K562 (cell line): ENCODE results near the gene GAL3ST2. TPM values are rescaled to one million over a fixed set of nuclear protein-coding genes. Genes with fewer than 3 reads are reported as not detected.

Source experiments
- ATAC-seq: fragments of 200-7000 bp; cut with Tn5 transposase; 3 replicates; pipeline ENCODE4 v1.9.1; 2020; ENCODE audit warnings: moderate library complexity
- BruUV-seq: library from RNA; stranded (reverse); fragments of 400-500 nt; replicated peaks from 2 replicates; lab custom pipeline; 2021; lab: Mats Ljungman, UMichigan
- CTCF ChIA-PET: fragments of 300-600 bp; formaldehyde crosslinking; extraction: SDS; loops from one replicate; lab custom pipeline; 2021; ENCODE audit warnings: low intra/inter-chr PET ratio; lab: Yijun Ruan, JAX
- POLR2A ChIA-PET: fragments of 300-600, 350-650 bp; sonication (Branson Sonifier 250); formaldehyde crosslinking; extraction: SDS; loops from one replicate; lab custom pipeline; 2021; ENCODE audit warnings: antibody characterized with exemption, inconsistent platforms; lab: Yijun Ruan, JAX
- DNase-seq, 4 experiments: peaks; one replicate each; pipeline versions ENCODE4 v3.0.0 to v3.0.0-alpha.2; 2011 to 2018; ENCODE audit warnings: low spot score in 3 of 4, mixed read lengths in 3 of 4; ENCODE audit errors: extremely low read depth in 1 of 4
- FAIRE-seq: peaks from 2 replicates; lab custom pipeline; 2011; peaks lifted over from hg19 to GRCh38; lab: Jason Lieb, UNC
- H2AFZ ChIP-seq: 2 replicates; pipeline ENCODE4 v1.6.0; 2011; ENCODE audit warnings: low read depth, low read length, control low read depth, inconsistent platforms
- H3K27ac ChIP-seq: fragments of 200-600 bp; 3 replicates; pipeline ENCODE4 v1.8.0; 2011; ENCODE audit warnings: low read depth, mild to moderate bottlenecking, control low read depth, inconsistent platforms, low read length, moderate library complexity, mixed read lengths; ENCODE audit errors: extremely low read depth
- H3K27me3 ChIP-seq, 2 experiments: fragments of 300-600 bp in 1 of 2; 2 replicates in 1 of 2; 3 replicates in 1 of 2; pipeline versions ENCODE4 v1.6.0 to v1.8.0; 2011; ENCODE audit warnings: inconsistent platforms in 2 of 2, low read length in 2 of 2, mild to moderate bottlenecking in 1 of 2, mixed read lengths in 1 of 2, moderate library complexity in 1 of 2; ENCODE audit not compliant: control insufficient read depth in 2 of 2, insufficient read depth in 2 of 2
- H3K36me3 ChIP-seq: fragments of 300-600 bp; 3 replicates; pipeline ENCODE4 v1.8.0; 2011; ENCODE audit warnings: mild to moderate bottlenecking, low read length, inconsistent platforms; ENCODE audit not compliant: control insufficient read depth, insufficient read depth
- H3K4me1 ChIP-seq, 2 experiments: fragments of 200-600 bp in 1 of 2; replicated peaks in 1 of 2; 2 replicates in 1 of 2; 3 replicates in 1 of 2; pipeline versions ENCODE4 v1.5.1 to v1.8.0; 2011; ENCODE audit warnings: inconsistent platforms in 2 of 2, low read length in 2 of 2, mild to moderate bottlenecking in 1 of 2, mixed read lengths in 1 of 2, moderate library complexity in 1 of 2; ENCODE audit not compliant: control insufficient read depth in 2 of 2, insufficient read depth in 2 of 2
- H3K4me2 ChIP-seq: 2 replicates; pipeline ENCODE4 v1.6.1; 2011; ENCODE audit warnings: low read length, control low read depth, inconsistent platforms, mixed read lengths; ENCODE audit not compliant: insufficient read depth
- H3K4me3 ChIP-seq: fragments of 200-600 bp; sonication (generic), shearing (Covaris generic); 2 replicates; pipeline ENCODE4 v1.5.1; 2016; ENCODE audit warnings: control low read depth, inconsistent platforms
- H3K79me2 ChIP-seq: fragments of 200-600 bp; 3 replicates; pipeline ENCODE4 v1.8.0; 2011; ENCODE audit warnings: low read length, inconsistent platforms; ENCODE audit not compliant: control insufficient read depth, insufficient read depth
- H3K9ac ChIP-seq, 2 experiments: 2 replicates each; pipeline versions ENCODE4 v1.6.0 to v1.6.1; 2011; ENCODE audit warnings: low read depth in 2 of 2, low read length in 2 of 2, control low read depth in 1 of 2, inconsistent platforms in 1 of 2, mild to moderate bottlenecking in 1 of 2, mixed read lengths in 1 of 2; ENCODE audit not compliant: insufficient read depth in 1 of 2
- H3K9me1 ChIP-seq: one replicate; pipeline ENCODE4 v1.6.0; 2011; ENCODE audit warnings: inconsistent platforms, mild to moderate bottlenecking, low read length, moderate library complexity; ENCODE audit not compliant: control insufficient read depth, insufficient read depth
- H3K9me3 ChIP-seq: replicated peaks from 2 replicates; pipeline ENCODE4 v1.5.1; 2011; ENCODE audit warnings: low read depth, low read length, inconsistent platforms; ENCODE audit not compliant: control insufficient read depth, insufficient read depth
- H4K20me1 ChIP-seq: replicated peaks from 2 replicates; pipeline ENCODE4 v1.6.1; 2011; ENCODE audit warnings: low read length, inconsistent platforms, mixed read lengths; ENCODE audit not compliant: control insufficient read depth, insufficient read depth
- HNRNPL ChIP-seq: fragments of 200-400 bp; formaldehyde crosslinking; IDR thresholded peaks from 2 replicates; pipeline ENCODE4 v1.6.1; 2017; ENCODE audit warnings: low read depth, mild to moderate bottlenecking, low read length
- MAFG ChIP-seq: fragments of 450-650 bp; conservative IDR thresholded peaks from 2 replicates; pipeline ENCODE4 v1.6.1; 2016; ENCODE audit warnings: missing genetic modification characterization, missing compliant biosample characterization
- NBN ChIP-seq: fragments of 450-650 bp; IDR thresholded peaks from 2 replicates; pipeline ENCODE4 v1.6.1; 2016; ENCODE audit warnings: low read depth, mild to moderate bottlenecking
- PCBP1 ChIP-seq: fragments of 200-400 bp; formaldehyde crosslinking; IDR thresholded peaks from 2 replicates; pipeline ENCODE4 v1.6.1; 2018; ENCODE audit warnings: mild to moderate bottlenecking, low read depth, low read length; ENCODE audit not compliant: poor library complexity, severe bottlenecking
- RBFOX2 ChIP-seq: fragments of 200-400 bp; formaldehyde crosslinking; IDR thresholded peaks from 2 replicates; pipeline ENCODE4 v1.6.1; 2017; ENCODE audit warnings: low read depth, mild to moderate bottlenecking, low read length, moderate library complexity
- TCF7 ChIP-seq: sonication (generic); IDR thresholded peaks from 2 replicates; pipeline ENCODE4 v1.6.1; 2016; ENCODE audit warnings: antibody characterized with exemption, borderline replicate concordance
- WGBS: fragments of 100-300 bp; shearing (Covaris generic); methylation state at CpG from one replicate; pipeline ENCODE4 v1.1.6; 2016; ENCODE audit warnings: low coverage, mixed read lengths; ENCODE audit not compliant: insufficient coverage; ENCODE audit errors: missing lambda C conversion rate; 5-methylcytosine and 5-hydroxymethylcytosine counted together
- in situ Hi-C: fragments of 300-500 bp; cut with MboI; formaldehyde crosslinking; loops from 4 replicates; pipeline ENCODE4 v1.15.0; 2018; ENCODE audit warnings: inconsistent platforms, mixed read lengths
- intact Hi-C: fragments of 100-400 bp; cut with micrococcal nuclease; formaldehyde crosslinking; loops from 2 replicates; pipeline ENCODE4 v1.14.2; 2022
- polyA plus RNA-seq, 8 experiments: library from polyadenylated mRNA; depleted of rRNA in 4 of 8; stranded (reverse) in 5 of 8; unstranded in 3 of 8; fragments of >200 nt; fragmentation: Nextera tagmentation in 2 of 8; fragmentation: Illumina TruSeq in 1 of 8; extraction: Ambion mirVana in 2 of 8; extraction: Trizol in 1 of 8; gene quantifications; 2 replicates each; pipeline versions ENCODE4 v1.2.1 to v1.2.3, GENCODE V29; 2011 to 2014; ENCODE audit warnings: inconsistent platforms in 1 of 8, missing spikeins in 1 of 8
- total RNA-seq, 7 experiments: library from RNA; depleted of rRNA in 6 of 7; stranded (reverse); fragments of >200 nt in 6 of 7; fragmentation: Illumina TruSeq in 2 of 7; extraction: Trizol in 2 of 7; gene quantifications; 2 replicates each; pipeline versions ENCODE4 v1.2.1 to v1.2.3, GENCODE V29; 2011 to 2021; ENCODE audit warnings: low replicate concordance in 1 of 7
- TF ChIP-seq, protein P1 (sequence below), 2 experiments: fragments of 450-650 bp; formaldehyde crosslinking in 1 of 2; IDR thresholded peaks; 2 replicates each; pipeline versions ENCODE4 v1.4.0 to v1.6.1; 2014 to 2020; ENCODE audit warnings: mild to moderate bottlenecking in 2 of 2, borderline replicate concordance in 1 of 2, low read depth in 1 of 2

Gene GAL3ST2
- total and polyA plus RNA-seq, 9 of the 15 experiments (the other 6 are each of a cell fraction or from before 2014, with no cell fraction given) = 0.42 TPM; not detected in 8

DNA sequence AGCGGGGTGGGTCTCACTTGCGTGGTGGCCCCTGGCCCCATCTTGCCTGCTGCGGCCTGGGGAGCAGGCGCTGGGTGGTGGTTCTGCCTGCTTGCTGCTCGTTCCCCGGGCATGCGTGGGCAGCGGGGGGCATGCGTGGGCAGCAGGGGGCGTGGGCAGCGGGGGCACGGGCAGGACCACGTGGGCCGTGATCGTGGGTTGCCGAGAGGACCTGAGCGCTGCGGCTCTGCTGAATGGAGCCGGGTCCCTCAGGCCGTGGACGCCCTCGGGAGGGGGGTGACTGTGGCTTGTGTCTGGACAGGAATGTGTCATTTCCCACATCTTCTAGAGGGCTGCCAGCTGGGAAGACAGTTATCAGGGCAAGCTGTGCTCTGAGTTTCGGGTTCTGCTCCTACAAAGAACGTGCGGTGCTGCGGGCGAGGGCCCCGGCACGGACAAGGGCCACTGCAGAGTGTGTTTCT, 8.3 kb upstream of the GAL3ST2 start:
- no peaks in the 10 kb centered on the region for H3K9me1 ChIP-seq
- ChIA-PET POLR2A (no interaction called here), CTCF (no interaction called here)
- no peak overlapping the region for H3K27ac ChIP-seq
- FAIRE-seq (no peak), DNase-seq (no peak), ATAC-seq (no peak)
- H3K9me3 ChIP-seq = no peaks in the 10 kb centered on the region
- H3K4me1 ChIP-seq = peaks cover 2 to 36% of the 10 kb centered on the region in 2 experiments; a peak in 2 of 5 replicates
- WGBS = 87% methylated on average over 11 of the region's 29 CpGs
- H3K4me3 ChIP-seq = no peak overlapping the region
- H3K4me2 ChIP-seq = no peak overlapping the region
- no peak for TF ChIP-seq PCBP1
- TF ChIP-seq NBN = no peak
- peak; percentile 91 for TF ChIP-seq HNRNPL
- TF ChIP-seq RBFOX2 = 0 out of 2 replicates have a peak, but pooled peaks have one; percentile 15
- no peaks in the 10 kb centered on the region for H3K27me3 ChIP-seq
- TSS peak; percentile 51 for BruUV-seq
- intact Hi-C loops = no loop called here
- no peaks in the 10 kb centered on the region for H4K20me1 ChIP-seq
- H3K36me3 ChIP-seq = 0 out of 3 replicates have a peak, but pooled peaks cover 3% of the 10 kb centered on the region
- in situ Hi-C loops = no loop called here
- H3K9ac ChIP-seq = no peak overlapping the region
- no peak overlapping the region for H2AFZ ChIP-seq
- no peaks in the 10 kb centered on the region for H3K79me2 ChIP-seq

DNA sequence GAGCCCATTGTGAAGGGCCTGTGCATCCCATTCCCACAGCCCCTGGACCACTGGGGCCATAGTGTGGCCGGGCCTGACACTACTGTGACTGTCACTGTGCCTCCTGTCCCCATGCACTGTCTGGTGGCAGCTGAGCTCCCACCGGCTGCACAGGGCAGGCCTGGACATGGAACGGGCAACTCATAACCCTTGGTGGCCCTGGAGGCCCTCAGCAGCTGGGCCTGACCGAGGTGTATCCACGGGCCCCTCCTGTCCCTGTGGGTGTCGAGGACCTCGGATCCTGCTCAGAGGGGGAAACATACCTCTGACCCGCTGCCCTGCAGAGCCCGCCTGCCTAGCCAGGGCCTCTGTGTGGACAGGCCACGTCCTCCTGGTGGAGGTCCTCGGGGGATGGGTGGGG, 7.8 kb upstream of the GAL3ST2 start:
- in situ Hi-C loops = no loop called here
- Histone ChIP-seq H3K27ac (no peak overlapping the region), H3K4me1 (peaks cover 0 to 40% of the 10 kb centered on the region in 2 experiments; a peak in 2 of 5 replicates), H4K20me1 (no peaks in the 10 kb centered on the region), H3K4me3 (no peak overlapping the region), H3K9me3 (no peaks in the 10 kb centered on the region), H3K9ac (no peak overlapping the region), H3K27me3 (no peaks in the 10 kb centered on the region), H3K79me2 (no peaks in the 10 kb centered on the region), H3K4me2 (no peak overlapping the region), H3K9me1 (no peaks in the 10 kb centered on the region), H3K36me3 (no peaks in the 10 kb centered on the region), H2AFZ (no peak overlapping the region)
- no peak for FAIRE-seq
- intact Hi-C loops = no loop called here
- peak in 1 of 4 experiments; percentile 2 for DNase-seq
- CTCF ChIA-PET = no interaction called here
- no TSS peak for BruUV-seq
- ATAC-seq = no peak; the same call in 2 of the 3 replicates
- POLR2A ChIA-PET = interaction anchor here (0.7 kb wide), 1 partner anchor 9 kb away, joined by 3 read pairs; no protein-coding TSS in a partner anchor
- WGBS = 90% methylated on average over 5 of the region's 11 CpGs
- TF ChIP-seq, protein P1, sequence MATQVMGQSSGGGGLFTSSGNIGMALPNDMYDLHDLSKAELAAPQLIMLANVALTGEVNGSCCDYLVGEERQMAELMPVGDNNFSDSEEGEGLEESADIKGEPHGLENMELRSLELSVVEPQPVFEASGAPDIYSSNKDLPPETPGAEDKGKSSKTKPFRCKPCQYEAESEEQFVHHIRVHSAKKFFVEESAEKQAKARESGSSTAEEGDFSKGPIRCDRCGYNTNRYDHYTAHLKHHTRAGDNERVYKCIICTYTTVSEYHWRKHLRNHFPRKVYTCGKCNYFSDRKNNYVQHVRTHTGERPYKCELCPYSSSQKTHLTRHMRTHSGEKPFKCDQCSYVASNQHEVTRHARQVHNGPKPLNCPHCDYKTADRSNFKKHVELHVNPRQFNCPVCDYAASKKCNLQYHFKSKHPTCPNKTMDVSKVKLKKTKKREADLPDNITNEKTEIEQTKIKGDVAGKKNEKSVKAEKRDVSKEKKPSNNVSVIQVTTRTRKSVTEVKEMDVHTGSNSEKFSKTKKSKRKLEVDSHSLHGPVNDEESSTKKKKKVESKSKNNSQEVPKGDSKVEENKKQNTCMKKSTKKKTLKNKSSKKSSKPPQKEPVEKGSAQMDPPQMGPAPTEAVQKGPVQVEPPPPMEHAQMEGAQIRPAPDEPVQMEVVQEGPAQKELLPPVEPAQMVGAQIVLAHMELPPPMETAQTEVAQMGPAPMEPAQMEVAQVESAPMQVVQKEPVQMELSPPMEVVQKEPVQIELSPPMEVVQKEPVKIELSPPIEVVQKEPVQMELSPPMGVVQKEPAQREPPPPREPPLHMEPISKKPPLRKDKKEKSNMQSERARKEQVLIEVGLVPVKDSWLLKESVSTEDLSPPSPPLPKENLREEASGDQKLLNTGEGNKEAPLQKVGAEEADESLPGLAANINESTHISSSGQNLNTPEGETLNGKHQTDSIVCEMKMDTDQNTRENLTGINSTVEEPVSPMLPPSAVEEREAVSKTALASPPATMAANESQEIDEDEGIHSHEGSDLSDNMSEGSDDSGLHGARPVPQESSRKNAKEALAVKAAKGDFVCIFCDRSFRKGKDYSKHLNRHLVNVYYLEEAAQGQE (IDR thresholded peaks at IDR 0.05; ENCODE audit: borderline replicate concordance) = no peak
- TF ChIP-seq, protein P1 (CRISPR knock-in tag; IDR thresholded peaks at IDR 0.05; ENCODE audit: low read depth) = no peak
- TF ChIP-seq MAFG (tag) (no peak), TCF7 (no peak)
